ENCODE measurements around the gene PHACTR3. TPM values are rescaled to one million over a fixed set of nuclear protein-coding genes. Genes with fewer than 3 reads are reported as not detected.

The PHACTR3 gene
- total and polyA plus RNA-seq, 5 donors: 2.8 to 14.5 (median 4.7) TPM

GRCh38 chr20:59652381-59652780 is 48.0 kb downstream of the PHACTR3 start:
- intact Hi-C loops (cut with DNase I): no loop called here
- Histone ChIP-seq H3K9me3 (ENCODE audit: control insufficient read depth, low read length) (no peaks in the 10 kb centered on the region), H3K27ac (ENCODE audit: low read length) (no peak overlapping the region), H3K27me3 (ENCODE audit: control insufficient read depth, insufficient read depth) (no peaks in the 10 kb centered on the region), H3K4me3 (ENCODE audit: low read length) (no peak overlapping the region), H3K4me1 (ENCODE audit: control insufficient read depth, insufficient read depth, low read length) (no peaks in the 10 kb centered on the region)
- 67% methylated on average over 2 of the region's 2 CpGs for WGBS
- no peak for DNase-seq
- no peak for ATAC-seq

- Histone ChIP-seq H3K27me3 (ENCODE audit: control insufficient read depth, insufficient read depth) (no peaks in the 10 kb centered on the region), H3K27ac (ENCODE audit: low read length) (no peak overlapping the region), H3K4me1 (ENCODE audit: control insufficient read depth, insufficient read depth, low read length) (no peaks in the 10 kb centered on the region), H3K9me3 (ENCODE audit: control insufficient read depth, low read length) (no peaks in the 10 kb centered on the region), H3K4me3 (ENCODE audit: low read length) (no peak overlapping the region)
- DNase-seq (no peak), ATAC-seq (no peak)
- intact Hi-C loops (cut with DNase I): no loop called here
These were observed 52.1 kb downstream of the PHACTR3 start for GRCh38 chr20:59656417-59656816.

- 67% methylated on average over 1 of the region's 1 CpG for WGBS
- DNase-seq: no peak
- ATAC-seq: no peak
These were observed 53.2 kb downstream of the PHACTR3 start for GRCh38 chr20:59657459-59658046.

GRCh38 chr20:59660471-59660870 is 56.1 kb downstream of the PHACTR3 start:
- ATAC-seq: no peak
- DNase-seq: no peak
- intact Hi-C loops (cut with DNase I): no loop called here
- H3K9me3 ChIP-seq (ENCODE audit: control insufficient read depth, low read length): no peaks in the 10 kb centered on the region
- H3K27ac ChIP-seq (ENCODE audit: low read length): no peak overlapping the region
- no peaks in the 10 kb centered on the region for H3K4me1 ChIP-seq (ENCODE audit: control insufficient read depth, insufficient read depth, low read length)
- WGBS: 94% methylated on average over 2 of the region's 2 CpGs
- H3K27me3 ChIP-seq (ENCODE audit: control insufficient read depth, insufficient read depth): no peaks in the 10 kb centered on the region
- no peak overlapping the region for H3K4me3 ChIP-seq (ENCODE audit: low read length)

More at GRCh38 chr20:59657459-59658046, 53.2 kb downstream of the PHACTR3 start:
- Histone ChIP-seq H3K27me3 (ENCODE audit: control insufficient read depth, insufficient read depth) (no peaks in the 10 kb centered on the region), H3K9me3 (ENCODE audit: control insufficient read depth, low read length) (no peaks in the 10 kb centered on the region), H3K27ac (ENCODE audit: low read length) (no peak overlapping the region), H3K4me1 (ENCODE audit: control insufficient read depth, insufficient read depth, low read length) (no peaks in the 10 kb centered on the region), H3K4me3 (ENCODE audit: low read length) (no peak overlapping the region)
- intact Hi-C loops (cut with DNase I): no loop called here

GRCh38 chr20:59661153-59661552 is 56.8 kb downstream of the PHACTR3 start:
- no peak overlapping the region for H3K27ac ChIP-seq (ENCODE audit: low read length)
- H3K4me1 ChIP-seq (ENCODE audit: control insufficient read depth, insufficient read depth, low read length): no peaks in the 10 kb centered on the region
- no peaks in the 10 kb centered on the region for H3K9me3 ChIP-seq (ENCODE audit: control insufficient read depth, low read length)
- WGBS: 58% methylated on average over 8 of the region's 8 CpGs
- no peak overlapping the region for H3K4me3 ChIP-seq (ENCODE audit: low read length)
- no peak for DNase-seq
- intact Hi-C loops (cut with DNase I): no loop called here
- no peaks in the 10 kb centered on the region for H3K27me3 ChIP-seq (ENCODE audit: control insufficient read depth, insufficient read depth)
- ATAC-seq: no peak

- intact Hi-C loops (cut with DNase I): no loop called here
- H3K27me3 ChIP-seq (ENCODE audit: control insufficient read depth, insufficient read depth): no peaks in the 10 kb centered on the region
- DNase-seq (no peak), ATAC-seq (no peak)
- no peaks in the 10 kb centered on the region for H3K4me1 ChIP-seq (ENCODE audit: control insufficient read depth, insufficient read depth, low read length)
- no peak overlapping the region for H3K4me3 ChIP-seq (ENCODE audit: low read length)
- H3K9me3 ChIP-seq (ENCODE audit: control insufficient read depth, low read length): no peaks in the 10 kb centered on the region
- whole genome bisulfite sequencing: 71% methylated on average over 10 of the region's 10 CpGs
- no peak overlapping the region for H3K27ac ChIP-seq (ENCODE audit: low read length)
These were observed 57.3 kb downstream of the PHACTR3 start for GRCh38 chr20:59661621-59662020.

- intact Hi-C loops (cut with DNase I): no loop called here
These were observed 57.8 kb downstream of the PHACTR3 start for GRCh38 chr20:59662161-59662560.

GRCh38 chr20:59662856-59663512 is 58.6 kb downstream of the PHACTR3 start:
- H3K4me3 ChIP-seq (ENCODE audit: low read length): no peak overlapping the region
- WGBS: 86% methylated on average over 14 of the region's 14 CpGs
- no peaks in the 10 kb centered on the region for H3K27me3 ChIP-seq (ENCODE audit: control insufficient read depth, insufficient read depth)
- no peak for ATAC-seq
- intact Hi-C loops (cut with DNase I): no loop called here
- H3K27ac ChIP-seq (ENCODE audit: low read length): no peak overlapping the region
- H3K9me3 ChIP-seq (ENCODE audit: control insufficient read depth, low read length): no peaks in the 10 kb centered on the region
- no peaks in the 10 kb centered on the region for H3K4me1 ChIP-seq (ENCODE audit: control insufficient read depth, insufficient read depth, low read length)
- no peak for DNase-seq

More at GRCh38 chr20:59662161-59662560, 57.8 kb downstream of the PHACTR3 start:
- ATAC-seq (no peak), DNase-seq (no peak)
- no peaks in the 10 kb centered on the region for H3K9me3 ChIP-seq (ENCODE audit: control insufficient read depth, low read length)
- H3K27ac ChIP-seq (ENCODE audit: low read length): no peak overlapping the region
- H3K4me3 ChIP-seq (ENCODE audit: low read length): no peak overlapping the region
- H3K4me1 ChIP-seq (ENCODE audit: control insufficient read depth, insufficient read depth, low read length): no peaks in the 10 kb centered on the region
- 65% methylated on average over 5 of the region's 5 CpGs for WGBS
- H3K27me3 ChIP-seq (ENCODE audit: control insufficient read depth, insufficient read depth): no peaks in the 10 kb centered on the region

GRCh38 chr20:59663513-59664060 is 59.2 kb downstream of the PHACTR3 start:
- Histone ChIP-seq H3K27me3 (ENCODE audit: control insufficient read depth, insufficient read depth) (no peaks in the 10 kb centered on the region), H3K9me3 (ENCODE audit: control insufficient read depth, low read length) (no peaks in the 10 kb centered on the region), H3K27ac (ENCODE audit: low read length) (no peak overlapping the region), H3K4me1 (ENCODE audit: control insufficient read depth, insufficient read depth, low read length) (no peaks in the 10 kb centered on the region), H3K4me3 (ENCODE audit: low read length) (no peak overlapping the region)
- no peak for ATAC-seq
- no peak for DNase-seq
- 74% methylated on average over 15 of the region's 15 CpGs for WGBS
- intact Hi-C loops (cut with DNase I): no loop called here

- no peak for DNase-seq
- intact Hi-C loops (cut with DNase I): no loop called here
- no peak for ATAC-seq
- Histone ChIP-seq H3K9me3 (ENCODE audit: control insufficient read depth, low read length) (no peaks in the 10 kb centered on the region), H3K27me3 (ENCODE audit: control insufficient read depth, insufficient read depth) (no peaks in the 10 kb centered on the region), H3K27ac (ENCODE audit: low read length) (no peak overlapping the region), H3K4me1 (ENCODE audit: control insufficient read depth, insufficient read depth, low read length) (no peaks in the 10 kb centered on the region), H3K4me3 (ENCODE audit: low read length) (no peak overlapping the region)
- 79% methylated on average over 11 of the region's 11 CpGs for WGBS
These were observed 60.1 kb downstream of the PHACTR3 start for GRCh38 chr20:59664421-59664941.

GRCh38 chr20:59665656-59666555 is 61.6 kb downstream of the PHACTR3 start:
- H3K4me3 ChIP-seq (ENCODE audit: low read length): no peak overlapping the region
- WGBS: 86% methylated on average over 8 of the region's 8 CpGs
- intact Hi-C loops (cut with DNase I): no loop called here
- DNase-seq (no peak), ATAC-seq (no peak)
- no peak overlapping the region for H3K27ac ChIP-seq (ENCODE audit: low read length)
- no peaks in the 10 kb centered on the region for H3K9me3 ChIP-seq (ENCODE audit: control insufficient read depth, low read length)
- no peaks in the 10 kb centered on the region for H3K27me3 ChIP-seq (ENCODE audit: control insufficient read depth, insufficient read depth)
- no peaks in the 10 kb centered on the region for H3K4me1 ChIP-seq (ENCODE audit: control insufficient read depth, insufficient read depth, low read length)

Measured in right cardiac atrium (tissue), 5 donors.